ENCODE data around the gene RHAG. TPM values are rescaled to one million over a fixed set of nuclear protein-coding genes. Genes with fewer than 3 reads are reported as not detected.

RHAG gene
- total RNA-seq, 1 experiment from 2014 or later = 0.31 TPM

GRCh38 chr6:49646942-49647341 is 10.3 kb upstream of the RHAG start (continued):
- TF ChIP-seq ZSCAN18 (CRISPR knock-in tag; IDR thresholded peaks at IDR 0.05) (no peak), TEAD1 (CRISPR knock-in tag; IDR thresholded peaks at IDR 0.05) (no peak)

GRCh38 chr6:49646130-49646824 is 9.6 kb upstream of the RHAG start:
- H3K4me1 Mint-ChIP-seq = no peaks in the 10 kb centered on the region
- ChIA-PET CTCF (no interaction called here), POLR2A (no interaction called here)
- no peaks in the 10 kb centered on the region for H3K27me3 Mint-ChIP-seq (ENCODE audit: low read depth)
- H3K27ac Mint-ChIP-seq = no peak overlapping the region
- DNase-seq (ENCODE audit: low spot score) (no peak), ATAC-seq (no peak)
- H3K36me3 Mint-ChIP-seq = no peaks in the 10 kb centered on the region
- TF ChIP-seq MLX (CRISPR knock-in tag; IDR thresholded peaks at IDR 0.05) (no peak), AR (CRISPR knock-in tag; IDR thresholded peaks at IDR 0.05) (no peak), ZBTB43 (CRISPR knock-in tag; IDR thresholded peaks at IDR 0.05) (no peak), ATF6 (CRISPR knock-in tag; IDR thresholded peaks at IDR 0.05) (no peak), USF1 (CRISPR knock-in tag; IDR thresholded peaks at IDR 0.05) (no peak), ZNF671 (CRISPR knock-in tag; IDR thresholded peaks at IDR 0.05) (no peak), HMGA2 (CRISPR knock-in tag; IDR thresholded peaks at IDR 0.05) (no peak)
- H3K4me3 Mint-ChIP-seq = no peak overlapping the region
- H3K9me3 Mint-ChIP-seq = no peaks in the 10 kb centered on the region

GRCh38 chr6:49645139-49645538 is 8.5 kb upstream of the RHAG start:
- no peaks in the 10 kb centered on the region for H3K4me1 Mint-ChIP-seq
- H3K36me3 Mint-ChIP-seq = no peaks in the 10 kb centered on the region
- no peak overlapping the region for H3K27ac Mint-ChIP-seq
- ChIA-PET CTCF (no interaction called here), POLR2A (no interaction called here)
- DNase-seq (ENCODE audit: low spot score) (no peak), ATAC-seq (no peak)
- H3K27me3 Mint-ChIP-seq (ENCODE audit: low read depth) = no peaks in the 10 kb centered on the region
- no peaks in the 10 kb centered on the region for H3K9me3 Mint-ChIP-seq
- no peak overlapping the region for H3K4me3 Mint-ChIP-seq
- TF ChIP-seq ZNF532 (CRISPR knock-in tag; IDR thresholded peaks at IDR 0.05; ENCODE audit: borderline replicate concordance) = no peak
- TF ChIP-seq SP1 (CRISPR knock-in tag; conservative IDR thresholded peaks at IDR 0.05) = no peak
- TF ChIP-seq RORB (CRISPR knock-in tag; IDR thresholded peaks at IDR 0.05) = no peak
- no peak for TF ChIP-seq HMGA2 (CRISPR knock-in tag; IDR thresholded peaks at IDR 0.05)
- TF ChIP-seq OVOL2 (CRISPR knock-in tag; IDR thresholded peaks at IDR 0.05; ENCODE audit: borderline replicate concordance) = no peak
- no peak for TF ChIP-seq ZNF263 (CRISPR knock-in tag; IDR thresholded peaks at IDR 0.05; ENCODE audit: low read depth)
- TF ChIP-seq FOXP1 (CRISPR knock-in tag; IDR thresholded peaks at IDR 0.05; ENCODE audit: borderline replicate concordance) = no peak
- TF ChIP-seq FOXP4 (CRISPR knock-in tag; IDR thresholded peaks at IDR 0.05) = no peak
- no peak for TF ChIP-seq ZBTB21 (CRISPR knock-in tag; IDR thresholded peaks at IDR 0.05; ENCODE audit: borderline replicate concordance)

All from WTC11 (cell line).